HG02884 (cell line): ENCODE data around the gene HOXB8.

Experiments
- ATAC-seq: cut with Tn5 transposase; IDR thresholded peaks from one replicate; pipeline ENCODE4 v1.9.1; 2021; ENCODE audit warnings: mild to moderate bottlenecking, moderate library complexity; ENCODE audit not compliant: unreplicated experiment

Gene HOXB8

GRCh38 chr17:48637323-48638260 is 22.5 kb upstream of the HOXB8 start:
- ATAC-seq, result no peak

- ATAC-seq, result no peak
These were observed 21.3 kb upstream of the HOXB8 start for GRCh38 chr17:48636177-48637018.

GRCh38 chr17:48634493-48635208 is 19.6 kb upstream of the HOXB8 start:
- ATAC-seq, result no peak

GRCh38 chr17:48633266-48633677 is 18.2 kb upstream of the HOXB8 start:
- ATAC-seq, result no peak

GRCh38 chr17:48632579-48633265 is 17.6 kb upstream of the HOXB8 start:
- no peak for ATAC-seq

GRCh38 chr17:48631693-48632578 is 16.8 kb upstream of the HOXB8 start:
- ATAC-seq, result no peak

- no peak for ATAC-seq
These were observed 16.0 kb upstream of the HOXB8 start for GRCh38 chr17:48630925-48631692.

GRCh38 chr17:48630009-48630924 is 15.2 kb upstream of the HOXB8 start:
- no peak for ATAC-seq

GRCh38 chr17:48629411-48629759 is 14.3 kb upstream of the HOXB8 start:
- ATAC-seq, result no peak

- ATAC-seq, result no peak
These were observed 13.7 kb upstream of the HOXB8 start for GRCh38 chr17:48628649-48629410.

GRCh38 chr17:48627623-48628521 is 12.8 kb upstream of the HOXB8 start:
- ATAC-seq, result no peak

- no peak for ATAC-seq
These were observed 12.1 kb upstream of the HOXB8 start for GRCh38 chr17:48627118-48627597.

GRCh38 chr17:48626245-48627117 is 11.4 kb upstream of the HOXB8 start, which contains the start of gene HOXB9:
Gene HOXB9, minus strand, starts transcription at chr17:48626358. Its CDS starts 89 bp downstream, at chr17:48626269.
- ATAC-seq, result no peak

- ATAC-seq, result no peak
These were observed 10.6 kb upstream of the HOXB8 start for GRCh38 chr17:48625495-48626244.
